ENCODE measurements around the gene AKT2.

AKT2 gene

GRCh38 chr19:40217934-40218890 lies 66.9 kb downstream of the AKT2 start, which contains the start of gene TTC9B:
TSS of gene TTC9B (minus strand) at chr19:40218384. CDS start at chr19:40218381, 3 bp downstream.
- peak; percentile 48 for DNase-seq (ENCODE audit: low spot score)

GRCh38 chr19:40217027-40217810 lies 67.9 kb downstream of the AKT2 start:
- DNase-seq (ENCODE audit: low spot score): no peak

GRCh38 chr19:40216777-40217026 lies 68.4 kb downstream of the AKT2 start:
- no peak for DNase-seq (ENCODE audit: low spot score)

GRCh38 chr19:40216013-40216776 lies 69.0 kb downstream of the AKT2 start:
- DNase-seq (ENCODE audit: low spot score): no peak

- DNase-seq (ENCODE audit: low spot score): no peak
These were observed 70.2 kb downstream of the AKT2 start for GRCh38 chr19:40214936-40215335.

GRCh38 chr19:40213882-40214570 lies 71.1 kb downstream of the AKT2 start:
- DNase-seq (ENCODE audit: low spot score): no peak

GRCh38 chr19:40213251-40213829 lies 71.8 kb downstream of the AKT2 start:
- no peak for DNase-seq (ENCODE audit: low spot score)

GRCh38 chr19:40210889-40211288 lies 74.3 kb downstream of the AKT2 start:
- DNase-seq (ENCODE audit: low spot score): no peak

- no peak for DNase-seq (ENCODE audit: low spot score)
These were observed 76.5 kb downstream of the AKT2 start for GRCh38 chr19:40208602-40209001.

GRCh38 chr19:40205760-40206159 lies 79.4 kb downstream of the AKT2 start:
- no peak for DNase-seq (ENCODE audit: low spot score)

GRCh38 chr19:40204381-40204780 lies 80.8 kb downstream of the AKT2 start:
- no peak for DNase-seq (ENCODE audit: low spot score)

GRCh38 chr19:40200341-40201099 lies 84.6 kb downstream of the AKT2 start:
- no peak for DNase-seq (ENCODE audit: low spot score)

GRCh38 chr19:40198272-40198990 lies 86.7 kb downstream of the AKT2 start:
- DNase-seq (ENCODE audit: low spot score): no peak

- DNase-seq (ENCODE audit: low spot score): no peak
These were observed 91.6 kb downstream of the AKT2 start for GRCh38 chr19:40193587-40193849.

GRCh38 chr19:40192758-40193586 lies 92.2 kb downstream of the AKT2 start:
- no peak for DNase-seq (ENCODE audit: low spot score)

- DNase-seq (ENCODE audit: low spot score): no peak
These were observed 93.1 kb downstream of the AKT2 start for GRCh38 chr19:40191836-40192646.

GRCh38 chr19:40190891-40191835 lies 94.0 kb downstream of the AKT2 start, which contains the start of gene MAP3K10:
TSS of gene MAP3K10 (plus strand) at chr19:40191426. CDS start at chr19:40192032, 606 bp downstream.
- peak; percentile 79 for DNase-seq (ENCODE audit: low spot score)
